HG03139 (cell line): ENCODE measurements around the gene FXR1.
"Not testable (repeated sequence)": the region's sequence is repeated elsewhere in the genome, so short reads cannot be mapped to it uniquely, and the experiment has no call there.

Source experiments
- ATAC-seq: cut with Tn5 transposase; IDR thresholded peaks from one replicate; pipeline ENCODE4 v1.9.1; 2021; ENCODE audit not compliant: unreplicated experiment

Gene FXR1

DNA sequence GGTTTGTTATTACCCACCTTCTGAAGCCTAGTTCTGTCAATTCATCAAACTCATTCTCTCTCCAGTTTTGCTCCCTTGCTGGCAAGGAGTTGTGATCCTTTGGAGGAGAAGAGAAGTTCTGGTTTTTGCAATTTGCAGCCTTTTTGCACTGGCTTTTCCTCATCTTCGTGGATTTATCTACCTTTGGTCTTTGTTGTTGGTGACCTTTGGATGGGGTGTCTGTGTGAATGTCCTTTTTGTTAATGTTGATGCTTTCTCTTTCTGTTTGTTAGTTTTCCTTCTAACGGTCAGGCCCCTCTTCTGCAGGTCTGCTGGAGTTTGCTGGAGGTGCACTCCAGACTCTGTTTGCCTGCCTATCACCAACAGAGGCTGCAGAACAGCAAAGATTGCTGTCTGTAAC, 91.0 kb downstream of the FXR1 start:
- ATAC-seq: not testable (repeated sequence)

- no peak for ATAC-seq
These were observed 94.1 kb downstream of the FXR1 start for GRCh38 chr3:181006541-181006940.

DNA sequence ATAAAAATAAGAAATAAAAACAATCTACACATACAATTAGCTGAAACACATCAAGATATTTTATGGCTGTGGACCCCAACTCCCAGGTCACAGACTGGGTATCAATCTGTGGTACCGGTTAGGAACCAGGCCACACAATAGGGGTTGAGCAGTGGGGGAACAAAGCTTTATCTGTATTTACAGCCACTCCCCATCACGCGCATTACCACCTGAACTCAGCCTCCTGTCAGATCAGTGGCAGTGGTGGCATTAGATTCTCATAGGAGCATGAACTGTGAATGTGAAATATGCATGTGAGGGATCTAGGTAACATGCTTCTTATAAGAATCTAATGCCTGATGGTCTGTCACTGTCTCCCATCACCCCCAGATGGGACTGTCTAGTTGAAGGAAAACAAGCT, 94.8 kb downstream of the FXR1 start:
- no peak for ATAC-seq

- no peak for ATAC-seq
These were observed 96.3 kb downstream of the FXR1 start for GRCh38 chr3:181008796-181009195.

DNA sequence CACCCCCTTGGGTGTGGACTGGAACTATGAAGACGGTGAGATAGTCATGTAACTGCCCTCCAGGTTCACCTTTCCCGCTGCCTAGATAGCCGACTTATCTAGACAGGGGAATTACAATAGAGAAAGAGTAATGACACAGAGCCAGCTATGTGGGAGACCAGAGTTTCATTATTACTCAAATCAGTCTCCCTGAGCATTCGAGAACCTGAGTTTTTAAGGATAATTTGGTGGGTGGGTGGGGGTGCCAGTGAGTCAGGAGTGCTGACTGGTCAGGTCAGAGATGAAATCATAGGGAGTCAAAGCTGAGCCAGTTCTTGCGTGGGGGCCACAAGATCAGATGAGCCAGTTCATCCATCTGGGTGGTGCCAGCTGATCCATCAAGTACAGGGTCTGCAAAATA, 96.8 kb downstream of the FXR1 start:
- no peak for ATAC-seq

DNA sequence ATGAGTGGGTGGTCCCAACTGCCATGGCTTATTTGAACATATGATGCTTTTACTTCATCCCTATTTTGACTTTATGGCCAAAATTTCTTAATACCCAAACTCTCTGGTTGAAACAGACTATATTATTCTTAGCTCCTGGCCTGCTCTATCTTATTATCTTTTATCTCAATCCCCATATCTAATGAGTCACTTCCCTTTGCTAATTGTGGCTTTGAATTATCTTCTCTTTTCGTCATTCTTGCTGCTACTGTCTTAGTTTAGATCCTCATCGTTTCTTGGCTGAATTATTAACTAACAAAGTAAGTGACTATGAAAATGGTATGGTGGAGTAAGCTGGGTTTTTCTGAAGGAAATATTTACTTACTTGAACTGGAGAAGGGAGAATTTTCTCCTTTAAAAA, 105.2 kb downstream of the FXR1 start:
- ATAC-seq: no peak

- ATAC-seq: no peak
These were observed 112.7 kb downstream of the FXR1 start for GRCh38 chr3:181025204-181025603.

- ATAC-seq: no peak
These were observed 118.5 kb downstream of the FXR1 start for GRCh38 chr3:181030948-181031347.
